NOMO-1 treated with dmso at 0.1 percent for 144 hours (cell line): Measurements from ENCODE around the gene NGLY1.

ENCODE experiments used
- DNase-seq: peaks from one replicate; lab custom pipeline; 2025; ENCODE audit not compliant: unreplicated experiment; lab: John Stamatoyannopoulos, UW

Gene NGLY1

DNA sequence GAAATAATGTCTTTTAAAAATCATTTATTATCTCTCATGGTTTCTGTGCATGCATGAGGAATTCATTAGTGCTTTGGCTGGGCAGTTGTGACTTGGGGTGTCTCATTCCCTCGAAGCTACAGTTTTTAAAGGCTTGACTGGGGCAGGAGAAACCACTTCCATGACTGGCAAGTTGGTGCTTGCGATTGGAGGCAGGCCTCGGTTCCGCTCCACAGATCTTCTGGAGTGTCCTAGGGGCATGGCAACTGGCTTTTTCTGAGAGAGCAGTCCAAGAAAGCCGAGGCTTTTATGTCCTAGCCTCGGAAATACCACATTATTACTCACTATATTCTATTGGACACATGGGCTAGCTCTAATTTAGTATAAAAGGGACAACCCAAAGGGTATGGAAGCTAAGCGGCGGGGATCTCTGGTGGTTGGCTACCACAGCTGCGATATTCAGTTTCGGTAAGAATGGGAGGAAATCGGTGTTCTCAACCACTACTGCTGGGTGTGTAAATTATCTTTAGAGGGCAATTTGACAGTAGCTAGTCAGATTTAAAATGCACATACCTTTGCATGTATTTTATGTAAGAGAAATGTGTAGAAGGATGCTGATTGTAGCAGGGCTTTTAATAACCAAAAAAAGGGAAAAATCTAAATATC is 69.8 kb downstream of the NGLY1 start:
- no peak for DNase-seq

DNA sequence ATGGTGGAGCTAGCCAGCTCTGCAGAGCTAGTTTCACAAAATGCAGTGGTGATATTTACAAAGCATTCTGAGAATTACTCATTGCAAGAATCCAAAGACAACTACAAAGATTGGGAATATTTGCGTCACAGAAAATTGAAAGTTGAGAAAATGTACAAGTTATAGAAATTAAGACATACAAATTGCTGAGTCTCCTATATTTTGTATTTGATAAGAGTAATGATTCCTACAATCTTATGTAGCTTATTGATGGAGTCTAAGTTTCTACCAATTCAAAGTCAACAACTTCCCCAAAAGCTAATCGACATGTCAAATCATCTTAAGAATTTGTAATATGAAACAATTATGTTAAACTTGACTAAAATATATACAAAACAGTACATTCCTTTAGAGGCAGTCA is 72.2 kb downstream of the NGLY1 start:
- DNase-seq: no peak

DNA sequence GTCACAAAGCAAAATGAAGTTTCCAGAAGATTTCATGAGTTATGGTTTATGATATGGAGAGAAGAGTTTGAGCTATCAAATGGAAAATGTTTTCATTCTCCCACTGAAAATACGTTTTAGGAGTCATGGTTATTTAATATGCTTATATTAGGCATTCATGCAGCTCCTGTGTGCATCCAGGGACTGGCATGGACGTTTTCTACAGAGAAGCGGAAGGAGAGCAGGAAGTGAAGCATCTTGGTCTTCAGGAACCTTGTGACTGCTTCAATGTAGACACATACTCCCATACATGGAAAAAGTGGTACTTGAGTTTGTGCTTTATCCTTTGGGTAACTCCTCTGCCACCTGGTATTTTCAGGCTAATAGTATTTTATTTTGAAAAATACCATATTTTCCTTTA is 75.2 kb downstream of the NGLY1 start:
- no peak for DNase-seq

DNA sequence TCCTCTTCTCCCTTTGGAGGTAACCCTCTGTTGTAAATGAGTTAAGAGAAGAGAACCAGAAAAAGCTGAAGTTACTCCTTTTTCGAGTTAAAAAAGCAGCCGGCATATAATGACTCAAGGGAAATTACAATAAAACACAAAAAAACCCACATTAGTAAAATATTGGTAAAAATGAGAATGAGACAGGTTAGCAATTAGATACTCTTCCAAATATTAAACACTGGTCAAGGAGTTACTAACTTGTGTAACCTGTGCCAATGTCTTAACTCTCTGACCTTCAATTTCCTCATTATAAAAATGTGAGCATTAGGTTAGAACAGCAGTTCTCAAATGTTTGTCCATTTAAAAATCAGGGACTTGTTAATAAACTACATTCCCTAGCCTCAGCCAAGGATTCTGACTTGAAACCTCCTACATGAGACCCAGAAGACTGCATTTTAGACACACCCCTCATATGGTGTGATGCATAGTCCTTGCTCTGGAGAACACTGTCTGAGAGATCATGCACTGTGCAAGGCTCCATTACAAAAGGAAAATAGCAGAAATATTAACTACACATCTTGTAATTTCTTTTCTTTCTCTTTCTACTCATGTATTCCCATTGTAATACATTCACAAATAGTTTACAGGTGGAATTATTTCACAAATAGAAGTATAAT is 75.8 kb downstream of the NGLY1 start:
- no peak for DNase-seq

DNA sequence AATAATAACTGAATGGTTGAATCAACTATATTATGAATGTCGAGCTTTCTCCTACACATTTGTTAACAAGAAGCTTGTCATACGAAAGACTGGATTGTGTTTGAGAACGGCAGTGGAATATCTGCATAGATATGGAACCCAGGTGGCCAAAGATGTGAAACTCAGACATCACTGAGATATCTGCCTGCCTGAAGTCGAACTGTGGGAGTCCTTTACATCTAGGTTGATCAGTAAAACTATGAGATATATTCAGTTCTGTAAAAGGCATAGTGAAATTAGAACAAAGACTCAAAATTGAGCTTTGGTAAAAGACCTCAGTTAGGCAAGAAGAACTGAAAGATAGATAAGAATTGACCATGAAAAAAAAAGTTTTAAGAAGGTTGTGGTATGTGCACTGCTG is 77.0 kb downstream of the NGLY1 start:
- DNase-seq: no peak

DNA sequence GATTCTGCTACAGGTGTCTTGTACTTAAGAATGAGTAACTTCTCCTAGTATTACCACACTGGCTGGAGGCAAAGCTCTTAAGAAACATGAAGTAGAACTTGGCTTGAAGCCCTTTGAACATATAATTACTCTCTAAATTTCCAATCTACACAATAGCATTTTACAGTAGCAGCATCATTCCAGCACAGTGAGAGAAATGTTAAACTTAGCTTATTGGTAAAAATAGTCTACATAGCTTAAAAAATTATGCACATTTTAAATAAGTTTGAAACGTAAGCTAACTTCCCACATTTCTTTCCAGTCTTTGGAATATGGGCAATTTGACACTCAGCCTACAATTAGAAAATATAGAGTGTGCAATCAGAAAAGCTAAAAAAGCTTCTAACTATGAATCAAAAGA is 85.7 kb downstream of the NGLY1 start:
- DNase-seq: peak; percentile 11

DNA sequence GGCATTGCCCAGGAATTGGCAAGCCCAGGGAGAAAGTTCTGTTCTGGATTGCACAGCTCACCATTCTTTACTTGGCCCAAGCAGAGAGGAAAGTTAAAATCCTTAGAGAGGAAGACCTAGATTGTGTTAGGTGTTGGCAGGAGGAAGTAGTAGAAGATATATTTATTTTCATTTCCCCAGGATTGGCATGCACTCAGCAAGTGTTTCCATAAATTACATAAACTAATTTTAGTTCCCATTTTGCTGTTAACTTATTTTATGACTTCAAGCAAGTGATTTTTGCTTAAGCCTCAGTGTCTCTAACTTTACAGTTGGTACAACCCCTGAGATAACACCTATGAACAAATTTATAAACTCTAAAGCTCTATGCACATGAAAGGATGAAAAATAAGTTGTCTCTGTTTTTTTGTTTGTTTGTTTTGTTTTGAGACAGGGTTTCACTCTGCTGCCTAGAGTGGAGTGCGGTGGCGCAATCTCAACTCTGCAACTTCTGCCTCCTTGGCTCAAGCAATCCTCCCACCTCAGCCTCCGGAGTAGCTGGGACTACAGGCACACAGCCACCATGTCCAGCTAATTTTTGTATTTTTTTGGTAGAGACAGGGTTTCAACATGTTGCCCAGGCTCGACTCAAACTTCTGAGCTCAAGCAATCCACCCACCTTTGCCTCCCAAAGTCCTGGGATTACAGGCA is 87.4 kb downstream of the NGLY1 start:
- peak; percentile 71 for DNase-seq

DNA sequence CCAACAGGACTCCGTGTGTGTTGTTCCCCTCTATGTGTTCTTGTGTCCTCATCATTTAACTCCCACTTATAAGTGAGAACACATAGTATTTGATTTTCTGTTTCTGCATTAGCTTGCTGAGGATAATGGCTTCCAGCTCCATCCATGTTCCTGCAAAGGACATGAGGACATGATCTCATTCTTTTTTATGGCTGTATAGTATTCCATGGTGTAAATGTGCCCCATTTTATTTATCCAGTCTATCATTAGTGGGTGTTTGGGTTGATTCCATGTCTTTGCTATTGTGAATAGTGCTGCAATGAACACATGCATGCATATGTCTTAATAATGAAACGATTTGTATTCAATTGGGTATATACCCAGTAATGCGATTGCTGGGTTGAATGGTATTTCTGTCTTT is 90.0 kb downstream of the NGLY1 start:
- DNase-seq: no peak

DNA sequence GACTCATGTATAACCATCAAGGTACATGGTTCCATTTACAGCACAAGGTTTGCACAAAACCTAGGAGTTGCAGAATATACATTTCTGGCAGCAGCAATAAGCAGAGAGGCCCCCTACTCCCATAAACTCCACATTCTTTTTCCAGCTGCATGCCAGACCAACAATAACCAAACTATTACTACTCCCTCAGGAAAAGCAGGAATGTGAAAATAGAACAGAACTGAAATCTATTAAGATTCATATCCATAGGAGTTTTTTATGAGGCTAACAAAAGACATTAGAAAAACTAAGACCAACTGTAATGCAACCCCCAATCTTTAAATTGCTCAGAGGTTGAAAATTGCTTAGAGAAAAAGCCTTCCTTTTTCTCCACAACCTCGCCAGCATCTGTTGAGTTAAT is 90.9 kb downstream of the NGLY1 start:
- no peak for DNase-seq

DNA sequence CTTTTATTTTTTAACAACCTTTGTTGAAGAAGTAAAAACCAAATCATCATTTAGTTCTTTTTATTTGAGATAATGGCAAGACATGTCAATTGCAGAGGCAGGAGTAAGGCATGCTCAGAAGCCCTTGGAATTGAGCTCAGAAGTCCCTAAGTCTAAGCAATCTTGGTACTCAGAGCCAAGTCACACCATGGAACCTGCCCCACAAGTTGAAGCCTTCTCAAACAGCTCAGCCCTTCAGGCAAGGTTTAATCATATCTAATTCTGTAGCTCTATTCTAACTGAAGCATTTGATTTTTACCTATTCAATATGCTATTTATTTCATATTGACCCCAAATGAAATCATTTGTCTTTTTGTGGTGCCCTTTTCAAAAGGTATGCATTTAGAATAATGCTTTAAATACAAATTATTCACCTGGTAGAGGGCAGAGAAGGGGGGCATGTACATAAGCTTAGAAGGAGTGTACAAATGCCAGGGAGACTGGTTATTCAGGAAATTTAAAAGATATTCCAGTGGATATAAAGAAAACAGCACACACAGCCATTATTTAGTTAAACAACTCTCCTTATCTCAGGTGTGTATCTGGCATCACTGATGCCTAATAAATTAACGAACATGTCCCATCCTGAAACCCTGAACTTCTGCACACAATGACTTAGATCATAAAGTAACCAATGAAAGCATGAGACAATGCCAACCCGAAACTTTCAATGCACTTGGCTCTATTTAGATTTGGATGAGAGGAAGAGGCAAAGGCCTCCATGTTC is 92.3 kb downstream of the NGLY1 start:
- DNase-seq: no peak

DNA sequence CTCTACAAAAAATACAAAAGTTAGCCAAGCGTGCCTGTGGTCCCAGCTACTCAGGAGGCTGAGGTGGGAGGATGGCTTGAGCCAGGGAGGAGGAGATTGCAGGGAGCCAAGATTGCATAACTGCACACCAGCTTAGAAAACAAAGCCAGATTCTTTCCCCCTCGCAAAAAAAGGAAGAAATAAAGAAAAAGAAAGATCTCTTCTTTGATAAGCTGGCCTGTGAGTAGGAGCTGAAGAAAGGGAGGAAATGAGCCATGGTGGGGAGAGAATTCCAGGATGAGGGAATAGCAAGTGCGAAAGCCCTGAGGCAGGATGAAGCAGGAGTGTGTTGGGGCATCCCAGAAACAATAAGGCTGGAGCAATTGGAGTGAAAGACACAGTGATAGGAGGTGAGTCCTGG is 94.0 kb downstream of the NGLY1 start:
- no peak for DNase-seq

DNA sequence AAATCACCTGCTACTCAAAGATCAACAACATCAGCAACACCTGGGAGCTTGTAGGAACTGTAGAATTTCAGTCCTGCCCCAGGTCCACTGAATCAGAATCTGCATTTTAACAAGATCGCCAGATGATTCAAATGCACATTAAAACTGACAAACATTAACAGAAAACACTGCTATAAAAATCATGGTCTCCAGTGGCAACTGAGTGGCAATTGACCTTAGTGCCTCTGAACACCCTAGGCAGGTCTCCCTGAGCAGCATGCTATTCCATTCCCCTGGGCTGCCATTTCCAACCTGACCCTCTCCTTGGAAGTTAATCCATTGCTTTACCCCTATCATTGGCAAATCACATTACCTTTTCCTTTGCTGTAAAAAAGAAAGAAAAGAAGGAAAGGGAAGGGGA is 95.5 kb downstream of the NGLY1 start:
- DNase-seq: no peak

DNA sequence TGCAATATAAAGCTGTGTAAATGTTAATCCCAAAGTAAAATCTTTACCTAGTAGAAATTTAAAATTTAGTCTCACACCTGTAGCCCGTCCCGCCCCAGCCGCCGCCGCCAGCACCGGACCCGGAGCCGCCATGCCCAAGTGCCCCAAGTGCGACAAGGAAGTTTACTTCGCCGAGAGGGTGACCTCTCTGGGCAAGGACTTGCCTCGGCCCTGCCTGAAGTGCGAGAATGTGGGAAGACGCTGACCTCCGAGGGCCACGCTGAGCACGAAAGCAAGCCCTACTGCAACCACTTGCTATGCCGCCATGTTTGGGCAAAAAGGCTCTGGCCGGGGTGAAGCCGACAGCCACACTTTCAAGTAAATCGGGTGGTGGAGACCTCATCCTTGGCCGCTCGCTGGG is 96.5 kb downstream of the NGLY1 start:
- no peak for DNase-seq

DNA sequence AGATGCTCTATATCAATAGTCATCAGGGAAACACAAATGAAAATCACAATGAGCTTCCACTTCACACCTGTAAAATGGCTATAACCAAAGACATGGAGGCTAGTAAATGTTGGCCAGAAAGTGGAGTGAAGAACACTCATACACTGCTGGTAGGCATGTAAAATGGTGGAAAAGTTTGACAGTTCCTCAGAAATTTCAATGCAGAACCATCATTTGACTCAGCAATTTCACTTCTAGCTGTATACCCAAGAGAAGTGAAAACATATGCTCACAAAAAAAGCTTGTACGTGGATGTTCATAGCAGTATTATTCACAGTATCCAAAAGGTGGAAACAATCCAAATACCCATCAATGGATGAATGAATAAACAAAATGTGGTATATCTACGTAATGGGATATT is 99.4 kb downstream of the NGLY1 start:
- DNase-seq: no peak

DNA sequence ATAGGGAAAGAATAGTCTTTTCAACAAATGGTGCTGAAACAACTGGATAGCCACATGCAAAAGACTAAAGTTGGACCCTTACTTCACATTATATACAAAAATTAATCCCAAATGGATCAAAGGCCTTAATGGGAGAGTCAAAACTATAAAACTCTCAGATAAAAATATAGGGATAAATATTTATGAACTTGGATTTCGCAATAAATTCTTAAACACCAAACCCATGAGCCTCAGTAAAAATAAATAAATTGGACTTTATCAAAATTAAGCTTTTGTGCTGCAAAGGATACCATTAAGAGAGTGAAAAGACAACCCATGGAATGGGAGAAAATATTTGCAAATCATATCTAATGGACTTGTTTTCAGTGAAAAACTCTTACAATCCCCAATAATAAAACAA is 99.8 kb downstream of the NGLY1 start:
- no peak for DNase-seq

DNA sequence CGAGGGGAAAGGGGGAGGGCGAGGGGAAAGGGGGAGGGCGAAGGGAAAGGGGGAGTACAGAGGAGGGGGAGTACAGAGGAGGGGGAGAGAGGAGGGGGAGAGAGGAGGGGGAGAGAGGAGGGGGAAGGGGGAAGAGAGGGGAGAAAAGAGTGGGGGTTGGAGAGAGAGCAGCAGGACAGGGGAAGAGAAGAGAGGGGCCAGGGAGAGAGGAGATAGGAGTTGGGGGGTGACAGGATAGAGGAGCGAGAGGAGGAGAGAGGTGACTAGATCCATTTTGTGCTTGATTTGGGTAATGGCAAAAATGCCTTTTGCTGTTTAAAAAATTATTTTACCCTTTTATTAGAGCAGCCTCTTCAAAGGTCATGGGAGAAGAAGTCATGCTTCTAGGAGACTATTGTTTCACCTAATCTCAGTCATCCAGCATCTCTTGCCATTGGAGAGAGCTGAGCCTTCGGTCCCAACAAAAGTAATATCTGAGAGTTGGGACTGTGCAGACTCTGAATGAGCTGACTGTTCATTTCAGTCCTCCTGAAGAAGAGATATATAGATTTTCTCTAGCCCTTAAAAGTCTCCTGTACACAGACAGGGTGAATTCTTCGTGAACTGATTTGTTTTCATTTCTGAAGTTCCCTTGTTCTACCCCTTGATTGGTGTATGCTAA is 103.5 kb downstream of the NGLY1 start:
- DNase-seq: no peak

DNA sequence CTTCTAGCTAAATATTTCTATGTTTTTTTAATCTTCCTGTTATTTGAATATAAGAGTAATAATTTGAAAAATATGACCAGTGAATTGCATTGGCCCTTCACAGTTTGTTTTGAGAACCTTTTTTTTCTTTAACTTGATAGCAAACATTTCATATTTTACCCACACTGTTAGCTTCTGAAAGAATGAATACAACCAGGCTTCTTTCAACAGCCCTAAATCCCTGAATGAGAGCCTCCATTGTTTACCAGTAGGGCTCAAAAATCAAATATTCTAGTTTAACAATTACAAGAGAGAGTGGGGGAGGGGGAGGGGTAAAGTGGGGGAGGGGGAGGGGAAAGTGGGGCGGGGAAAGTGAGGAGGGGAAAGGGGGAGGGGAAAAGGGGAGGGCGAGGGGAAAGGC is 104.1 kb downstream of the NGLY1 start:
- no peak for DNase-seq

DNA sequence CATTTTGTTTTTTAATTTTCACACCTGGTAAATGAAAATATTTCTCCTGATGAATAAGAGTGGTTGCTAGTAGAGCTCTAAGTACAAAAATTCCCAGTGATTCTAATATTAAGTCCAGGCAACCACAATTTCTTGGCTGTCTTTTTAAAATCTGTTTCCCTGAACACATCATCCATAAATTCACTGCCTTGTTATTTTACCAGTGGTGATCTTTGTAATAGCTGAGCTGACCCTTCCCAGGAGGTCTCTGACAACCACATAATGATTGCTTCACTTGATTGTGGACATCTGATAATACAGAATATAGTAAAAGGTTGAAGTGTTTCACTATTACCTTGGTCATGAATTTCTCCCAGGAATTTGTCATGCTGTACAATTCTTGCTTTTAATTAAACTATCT is 104.7 kb downstream of the NGLY1 start:
- DNase-seq: no peak

DNA sequence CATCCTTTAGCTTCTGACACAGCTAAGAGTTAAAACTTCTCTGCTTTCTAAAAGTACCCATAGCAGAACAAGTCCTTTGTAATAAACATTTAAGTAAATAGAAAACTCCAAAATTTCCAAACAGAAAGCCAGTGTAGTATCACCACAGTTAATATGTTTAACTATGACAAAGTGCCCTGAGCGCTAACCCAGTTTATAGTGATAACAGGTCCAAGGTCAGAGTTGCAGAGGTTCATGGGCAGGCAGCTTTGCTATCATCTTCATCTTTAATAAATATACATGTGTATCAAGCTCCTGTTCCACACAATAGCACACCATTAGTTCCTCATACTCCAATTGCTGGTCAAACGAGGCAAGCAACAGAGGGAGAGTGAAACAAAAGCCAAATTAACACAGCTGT is 106.1 kb downstream of the NGLY1 start:
- no peak for DNase-seq

DNA sequence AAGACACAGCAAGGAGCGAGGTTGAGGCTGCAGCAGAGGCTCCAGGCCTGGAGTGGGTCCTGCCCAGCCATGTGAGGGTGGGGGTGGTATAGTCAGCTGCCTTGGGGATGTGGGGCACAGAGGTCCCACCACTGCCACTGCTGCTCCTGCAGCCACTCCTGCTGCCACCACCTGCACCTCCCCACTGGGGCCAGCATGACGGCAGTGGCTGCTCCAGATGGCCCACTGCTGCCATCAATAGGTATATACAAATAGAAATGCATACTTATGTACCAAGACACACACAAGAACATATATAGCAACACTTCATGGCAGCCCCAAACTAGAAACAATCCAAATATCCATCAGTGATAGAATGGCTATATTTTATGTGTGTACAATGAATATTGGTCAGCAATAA is 108.6 kb downstream of the NGLY1 start:
- no peak for DNase-seq

DNA sequence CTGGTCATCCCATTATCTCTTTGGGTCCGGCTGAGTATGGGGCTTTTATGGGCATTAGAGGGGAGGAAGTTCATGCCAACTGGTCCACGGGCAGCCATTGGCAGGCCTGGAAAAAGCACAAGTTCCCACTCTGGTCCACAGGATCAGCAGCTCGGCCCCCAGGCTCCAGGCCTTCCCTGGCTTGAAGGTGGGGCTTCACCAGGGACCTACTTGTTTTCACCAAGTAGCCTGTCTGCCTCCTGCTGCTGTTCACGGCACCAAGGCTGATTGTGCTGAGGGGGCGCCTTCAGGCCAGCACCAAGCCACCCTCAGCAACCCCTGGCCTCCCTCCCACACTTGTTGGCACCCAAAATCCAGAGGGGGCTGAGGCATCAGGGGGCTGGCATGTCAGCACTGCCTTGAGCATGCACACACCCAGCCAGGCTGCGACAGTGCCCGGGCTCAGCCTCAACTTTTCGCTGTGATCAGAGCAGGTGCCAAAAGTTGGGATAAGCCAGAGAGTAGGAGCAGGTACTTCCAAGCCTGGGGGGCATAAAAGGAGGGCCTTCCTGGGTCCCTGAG is 109.4 kb downstream of the NGLY1 start:
- no peak for DNase-seq
